Heart right ventricle (tissue), 16 donors: ENCODE data around the gene AARS1. TPM values are rescaled to one million over a fixed set of nuclear protein-coding genes. Genes with fewer than 3 reads are reported as not detected.

Experiments used
- ATAC-seq, 8 donors: fragments of 200-7000 bp; cut with Tn5 transposase; one replicate each; pipeline ENCODE4 v1.9.1; 2020; ENCODE audit warnings: mild to moderate bottlenecking in 8 of 8, moderate library complexity in 8 of 8, moderate number of reproducible peaks in 1 of 8
- DNase-seq, 2 donors: peaks; one replicate each; pipeline ENCODE4 v3.0.0-alpha.2; 2020
- H3K27ac ChIP-seq, 10 donors: fragments of 200-600 bp; sonication (generic) in 2 of 10; one replicate each; pipeline versions ENCODE4 v1.5.0 to v1.8.0; 2020 to 2022; ENCODE audit warnings: mild to moderate bottlenecking in 3 of 10
- H3K27me3 ChIP-seq, 7 donors: fragments of 200-600 bp; one replicate each; pipeline ENCODE4 v1.8.0; 2021 to 2022; ENCODE audit warnings: mild to moderate bottlenecking in 2 of 7
- H3K36me3 ChIP-seq, 9 donors: fragments of 200-600 bp; sonication (generic) in 1 of 9; one replicate each; pipeline versions ENCODE4 v1.5.0 to v1.8.0; 2020 to 2022; ENCODE audit warnings: mild to moderate bottlenecking in 2 of 9
- H3K4me1 ChIP-seq, 9 donors: fragments of 200-600 bp; sonication (generic) in 1 of 9; one replicate each; pipeline versions ENCODE4 v1.5.0 to v1.8.0; 2020 to 2022; ENCODE audit warnings: mild to moderate bottlenecking in 4 of 9
- H3K4me3 ChIP-seq, 10 donors: fragments of 200-600 bp; sonication (generic) in 2 of 10; one replicate each; pipeline versions ENCODE4 v1.5.0 to v1.8.0; 2020 to 2022; ENCODE audit warnings: mild to moderate bottlenecking in 7 of 10, moderate library complexity in 2 of 10
- H3K9me3 ChIP-seq, 11 donors: fragments of 200-600 bp in 10 of 11; sonication (generic) in 2 of 11; one replicate each; pipeline versions ENCODE4 v1.5.0 to v1.8.0; 2013 to 2022; ENCODE audit warnings: mild to moderate bottlenecking in 2 of 11, control low read depth in 1 of 11, moderate library complexity in 1 of 11
- CTCF ChIP-seq, 9 donors: fragments of 200-600 bp; sonication (generic) in 2 of 9; IDR thresholded peaks; one replicate each; pipeline versions ENCODE4 v1.5.0 to v1.8.0; 2021 to 2022; ENCODE audit warnings: antibody characterized with exemption in 9 of 9, mild to moderate bottlenecking in 5 of 9, moderate library complexity in 1 of 9
- WGBS, 2 donors: extraction: QIAGEN DNeasy Blood & Tissue Kit; methylation state at CpG; one replicate each; pipeline ENCODE4 v1.1.7; 2013; ENCODE audit warnings: inconsistent platforms in 1 of 2; 5-methylcytosine and 5-hydroxymethylcytosine counted together
- intact Hi-C, 10 donors: fragments of 100-400 bp; cut with DNase I; formaldehyde crosslinking; loops; one replicate each; pipeline versions ENCODE4 v1.11.1 to v1.14.2; 2022
- polyA plus RNA-seq, 2 donors: library from polyadenylated mRNA; stranded (reverse); fragments of 200-250 nt; gene quantifications; one replicate each; pipeline ENCODE4 v1.2.3, GENCODE V29; 2013
- total RNA-seq, 10 donors: library from RNA; stranded (reverse); fragmentation: NEBNext Ultra II Directional in 3 of 10; extraction: Animal tissue kit (Norgen Biotek cat#: 25700) in 3 of 10; gene quantifications; one replicate each; pipeline versions ENCODE4 v1.2.1 to v1.2.4, GENCODE V29; 2021 to 2023
- donor health status: Arrhythmogenic right ventricular cardiomyopathy.
- donor health status: ischemic (EF 13 %, LVEDD 7.1; RV severe dilation, severe dysfunction).
- donor health status: healthy with polysubstance abuse.
- donor health status: DM: no; HTN: yes; CAD: no.
- donor health status: DM: no; HTN: no; CAD: no.
- donor health status: ischemic (EF 25% LVEDD 6.9; RV normal size, moderate dysfunction).
- donor health status: ischemic (EF 25% LVEDD 5.7; RV mildly dilated, moderate dysfunction).
- donor health status: healthy.
- donor health status: DM: yes; HTN: yes; CAD: no.
- donor health status: Ischemic cardiomyopathy.
- donor health status: ischemic (EF 35%, LVEDD 5.7; RV mildly dilated, moderate dysfunction).
- donor health status: nonischemic (EF 11% LVEDD 7.7; RV severe dilation, severe dysfunction).
- donor health status: DM: yes; HTN: yes; CAD: no.
- donor health status: PGD.
- donor health status: ischemic (EF 29% LVEDD 5.4; RV normal size, mild dysfunction).
- donor health status: nonischemic (EF 23%, LVEDD 6.1; RV moderate dilation, normal function).

AARS1 gene
- total and polyA plus RNA-seq, 12 donors = 20.6 to 73.1 (median 59.4) TPM

GRCh38 chr16:70304892-70305448, 15.7 kb upstream of the AARS1 start:
- H3K4me1 ChIP-seq = peaks cover 0 to 25% (median 3%) of the 10 kb centered on the region in 9 donors
- H3K27ac ChIP-seq = peak overlapping the region in 1 of 10 donors; percentile 63
- no peak for TF ChIP-seq CTCF (IDR thresholded peaks at IDR 0.05)
- H3K9me3 ChIP-seq = peaks cover 0 to 19% (median 11%) of the 10 kb centered on the region in 11 donors
- peaks cover 0 to 30% (median 6%) of the 10 kb centered on the region in 9 donors for H3K36me3 ChIP-seq
- DNase-seq (no peak), ATAC-seq (no peak)
- no peaks in the 10 kb centered on the region for H3K27me3 ChIP-seq
- no peak overlapping the region for H3K4me3 ChIP-seq
- WGBS, 2 donors = 72 to 75% methylated on average over 3 of the region's 3 CpGs
- intact Hi-C loops = no loop called here

- TF ChIP-seq CTCF (IDR thresholded peaks at IDR 0.05) = no peak
- H3K4me1 ChIP-seq = peaks cover 0 to 36% (median 14%) of the 10 kb centered on the region in 9 donors
- ATAC-seq = no peak
- peaks cover 0 to 30% (median 6%) of the 10 kb centered on the region in 9 donors for H3K36me3 ChIP-seq
- no peak for DNase-seq
- H3K9me3 ChIP-seq = peaks cover 0 to 19% (median 11%) of the 10 kb centered on the region in 11 donors
- no peak overlapping the region for H3K4me3 ChIP-seq
- no peak overlapping the region for H3K27ac ChIP-seq
- 84 to 97% methylated on average over 1 of the region's 1 CpG for WGBS, 2 donors
- intact Hi-C loops = no loop called here
- no peaks in the 10 kb centered on the region for H3K27me3 ChIP-seq
These were observed 13.4 kb upstream of the AARS1 start for GRCh38 chr16:70302745-70303144.

- DNase-seq = no peak
- ATAC-seq = no peak
- WGBS, 2 donors = 98 to 100% methylated on average over 1 of the region's 1 CpG
- TF ChIP-seq CTCF (IDR thresholded peaks at IDR 0.05) = no peak
- intact Hi-C loops = no loop called here
- H3K4me3 ChIP-seq = no peak overlapping the region
- H3K36me3 ChIP-seq = peaks cover 0 to 30% (median 6%) of the 10 kb centered on the region in 9 donors
- no peak overlapping the region for H3K27ac ChIP-seq
- peaks cover 0 to 19% (median 11%) of the 10 kb centered on the region in 11 donors for H3K9me3 ChIP-seq
- H3K4me1 ChIP-seq = peaks cover 0 to 36% (median 14%) of the 10 kb centered on the region in 9 donors
- no peaks in the 10 kb centered on the region for H3K27me3 ChIP-seq
These were observed 11.8 kb upstream of the AARS1 start for GRCh38 chr16:70301121-70301520.

- Histone ChIP-seq H3K4me3 (peak within 1 kb of the TSS; percentile 49 to 97 (median 82)), H3K36me3 (peaks cover 0 to 30% (median 6%) of the 10 kb centered on the region in 9 donors), H3K27ac (peak within 1 kb of the TSS; percentile 67 to 97 (median 92)), H3K4me1 (peaks cover 0 to 22% (median 14%) of the 10 kb centered on the region in 9 donors), H3K9me3 (peaks cover 0 to 19% (median 11%) of the 10 kb centered on the region in 11 donors), H3K27me3 (no peaks in the 10 kb centered on the region)
- ATAC-seq = peak; percentile 91 to 96 (median 95)
- intact Hi-C loops = loop anchor here in 5 of 10 donors (1.0 to 5.0 kb wide), 3 partner anchors 47 to 48 kb away; partner anchors contain the start of gene DDX19A (in 5 of the 5)
- TF ChIP-seq CTCF (IDR thresholded peaks at IDR 0.05) = no peak
- 1% methylated on average over 37 of the region's 37 CpGs for WGBS, 2 donors
- peak; percentile 79 to 82 for DNase-seq
These were observed 10.0 kb upstream of the AARS1 start, which contains the start of gene DDX19B for GRCh38 chr16:70298988-70299938. Gene DDX19B (plus strand): TSS chr16:70299186. CDS start chr16:70299298, 112 bp downstream.
